ENCODE data around the gene CCSAP. TPM values are rescaled to one million over a fixed set of nuclear protein-coding genes. Genes with fewer than 3 reads are reported as not detected.

CCSAP gene
- total RNA-seq, 1 donor from 2014 or later = 5.1 TPM

DNA sequence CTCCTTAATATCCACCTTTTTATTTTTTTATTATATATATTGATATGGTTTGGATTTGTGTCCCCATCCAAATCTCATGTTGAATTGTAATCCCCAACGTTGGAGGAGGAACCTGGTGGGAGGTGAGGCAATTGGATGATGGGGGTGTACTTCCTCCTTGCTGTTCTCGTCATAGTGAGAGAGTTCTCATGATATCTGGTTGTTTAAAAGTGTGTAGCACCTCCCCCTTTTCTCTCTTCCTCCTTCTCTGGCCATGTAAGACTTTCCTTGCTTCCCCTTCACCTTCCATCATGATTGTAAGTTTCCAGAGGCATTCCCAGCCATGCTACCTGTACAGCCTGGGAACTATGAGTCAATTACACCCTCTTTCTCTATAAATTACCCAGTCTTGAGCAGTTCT lies 22.7 kb upstream of the CCSAP start:
- TF ChIP-seq, protein P1, sequence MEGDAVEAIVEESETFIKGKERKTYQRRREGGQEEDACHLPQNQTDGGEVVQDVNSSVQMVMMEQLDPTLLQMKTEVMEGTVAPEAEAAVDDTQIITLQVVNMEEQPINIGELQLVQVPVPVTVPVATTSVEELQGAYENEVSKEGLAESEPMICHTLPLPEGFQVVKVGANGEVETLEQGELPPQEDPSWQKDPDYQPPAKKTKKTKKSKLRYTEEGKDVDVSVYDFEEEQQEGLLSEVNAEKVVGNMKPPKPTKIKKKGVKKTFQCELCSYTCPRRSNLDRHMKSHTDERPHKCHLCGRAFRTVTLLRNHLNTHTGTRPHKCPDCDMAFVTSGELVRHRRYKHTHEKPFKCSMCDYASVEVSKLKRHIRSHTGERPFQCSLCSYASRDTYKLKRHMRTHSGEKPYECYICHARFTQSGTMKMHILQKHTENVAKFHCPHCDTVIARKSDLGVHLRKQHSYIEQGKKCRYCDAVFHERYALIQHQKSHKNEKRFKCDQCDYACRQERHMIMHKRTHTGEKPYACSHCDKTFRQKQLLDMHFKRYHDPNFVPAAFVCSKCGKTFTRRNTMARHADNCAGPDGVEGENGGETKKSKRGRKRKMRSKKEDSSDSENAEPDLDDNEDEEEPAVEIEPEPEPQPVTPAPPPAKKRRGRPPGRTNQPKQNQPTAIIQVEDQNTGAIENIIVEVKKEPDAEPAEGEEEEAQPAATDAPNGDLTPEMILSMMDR (conservative IDR thresholded peaks at IDR 0.05; ENCODE audit: low read depth, low read length) = no peak
- no peak overlapping the region for H3K4me3 ChIP-seq (ENCODE audit: low read depth, low read length)
- no peak for DNase-seq (ENCODE audit: low read depth)

DNA sequence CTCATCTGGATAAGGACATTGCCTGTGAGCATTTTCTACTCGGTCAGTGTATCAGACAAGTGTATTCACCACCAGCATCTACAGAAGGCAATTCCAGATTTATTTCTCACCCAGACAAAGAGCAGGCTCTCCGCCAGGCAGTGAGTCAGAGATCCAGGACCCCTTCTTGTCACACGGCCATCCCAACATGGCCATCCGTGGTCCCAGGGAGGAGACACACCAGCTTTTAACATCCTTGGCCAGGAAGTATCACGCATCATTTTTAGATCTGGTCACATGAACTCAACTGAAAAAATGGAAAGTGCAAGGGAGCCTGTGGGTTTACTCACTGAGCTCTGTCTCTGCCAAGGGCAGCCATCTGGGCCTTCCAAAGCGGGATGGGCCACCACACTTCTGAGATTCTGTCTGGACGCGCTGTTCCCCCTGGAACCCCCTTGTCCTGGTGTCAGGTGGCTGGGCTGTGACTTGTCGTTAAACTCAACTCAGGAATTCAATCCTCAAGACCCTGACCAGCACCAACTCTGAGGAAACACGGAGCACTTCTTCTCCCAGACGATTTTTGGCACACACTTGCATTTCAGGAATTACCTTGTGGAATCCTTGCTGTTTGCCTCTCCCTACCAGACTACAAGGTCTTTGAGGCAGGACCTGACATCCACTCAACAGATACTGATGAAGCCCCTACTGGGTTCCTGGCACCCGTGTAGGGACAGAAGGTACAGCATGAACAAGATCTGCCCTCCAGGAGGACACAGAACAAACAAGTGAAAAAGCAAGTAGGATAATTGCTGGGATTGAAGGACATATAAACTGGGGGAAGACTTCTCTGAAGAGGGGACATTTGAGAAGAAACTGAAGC lies 21.6 kb upstream of the CCSAP start:
- H3K4me3 ChIP-seq (ENCODE audit: low read depth, low read length) = no peak overlapping the region
- TF ChIP-seq, protein P1 (conservative IDR thresholded peaks at IDR 0.05; ENCODE audit: low read depth, low read length) = no peak
- DNase-seq (ENCODE audit: low read depth) = no peak

DNA sequence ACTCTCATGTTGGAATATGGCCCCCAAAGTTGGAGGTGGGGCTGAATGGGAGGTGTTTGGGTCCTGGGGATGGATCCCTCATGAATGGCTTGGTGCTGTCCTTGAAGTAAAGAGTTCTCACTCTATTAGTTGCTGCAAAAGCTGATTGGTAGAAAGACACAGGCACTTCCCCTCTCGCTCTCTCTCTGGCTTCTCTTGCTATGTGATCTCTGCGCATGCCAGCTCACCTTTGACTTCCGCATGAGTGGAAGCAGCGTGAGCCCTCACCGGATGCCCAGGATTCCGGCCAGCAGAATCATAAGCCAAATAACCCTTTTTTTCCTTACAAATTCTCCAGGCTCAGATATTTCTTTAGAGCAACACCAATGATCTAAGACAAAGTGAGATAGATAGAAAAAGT lies 20.9 kb upstream of the CCSAP start:
- TF ChIP-seq, protein P1 (conservative IDR thresholded peaks at IDR 0.05; ENCODE audit: low read depth, low read length) = no peak
- no peak for DNase-seq (ENCODE audit: low read depth)
- H3K4me3 ChIP-seq (ENCODE audit: low read depth, low read length) = no peak overlapping the region

DNA sequence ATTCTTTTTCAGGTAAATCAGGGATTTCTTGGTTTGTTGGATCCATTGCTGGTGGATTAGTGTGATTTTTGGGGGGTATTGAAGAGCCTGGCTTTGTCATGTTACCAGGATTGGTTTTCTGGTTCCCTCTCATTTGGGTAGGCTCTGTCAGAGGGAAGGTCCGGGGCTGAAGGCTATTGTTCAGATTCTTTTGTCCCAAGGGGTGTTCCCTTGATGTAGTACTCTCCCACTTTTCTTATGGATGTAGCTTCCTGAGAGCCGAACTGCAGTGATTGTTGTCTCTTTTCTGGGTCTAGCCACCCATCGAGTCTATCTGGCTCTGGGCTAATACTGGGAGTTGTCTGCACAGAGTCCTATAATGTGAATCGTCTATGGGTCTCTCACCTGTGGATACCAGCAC lies 17.6 kb upstream of the CCSAP start:
- TF ChIP-seq, protein P1 (conservative IDR thresholded peaks at IDR 0.05; ENCODE audit: low read depth, low read length) = no peak
- no peak for DNase-seq (ENCODE audit: low read depth)
- no peak overlapping the region for H3K4me3 ChIP-seq (ENCODE audit: low read depth, low read length)

DNA sequence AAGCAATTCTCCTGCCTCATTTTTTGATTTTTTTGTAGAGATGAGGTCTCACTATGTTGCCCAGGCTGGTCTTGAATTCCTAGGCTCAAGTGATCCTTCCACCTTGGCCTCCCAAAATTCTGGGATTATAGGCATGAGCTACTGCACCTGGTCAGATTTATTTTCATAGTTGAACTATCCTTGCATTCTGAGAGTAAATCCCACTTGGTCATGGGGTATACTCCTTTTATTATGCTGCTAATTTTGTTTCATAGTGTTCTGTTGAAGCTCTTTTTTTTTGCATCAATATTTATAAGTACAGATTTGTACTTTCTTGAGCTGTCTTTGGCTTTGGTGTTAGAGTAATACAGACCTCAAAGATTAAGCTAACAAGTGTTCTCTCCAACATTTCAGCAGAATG lies 12.8 kb upstream of the CCSAP start:
- TF ChIP-seq, protein P1 (conservative IDR thresholded peaks at IDR 0.05; ENCODE audit: low read depth, low read length) = no peak
- DNase-seq (ENCODE audit: low read depth) = no peak
- H3K4me3 ChIP-seq (ENCODE audit: low read depth, low read length) = no peak overlapping the region

DNA sequence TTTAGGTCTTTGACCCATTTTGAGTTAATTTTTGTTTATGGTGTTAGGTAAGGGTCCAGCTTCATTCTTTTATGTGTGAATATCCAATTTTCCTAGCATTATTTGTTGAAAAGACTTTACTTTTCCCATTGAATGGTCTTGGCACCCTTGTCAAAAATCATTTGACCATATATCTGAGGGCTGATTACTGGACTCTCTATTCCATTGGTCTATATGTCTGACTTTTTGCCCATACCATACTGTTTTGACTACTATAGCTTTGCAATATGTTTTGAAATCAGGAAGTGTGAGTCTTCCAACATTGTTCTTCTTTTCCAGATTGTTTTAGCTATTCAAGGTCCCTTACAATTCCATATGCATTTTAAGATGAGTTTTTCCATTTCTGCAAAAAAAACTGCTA lies 11.4 kb upstream of the CCSAP start:
- TF ChIP-seq, protein P1 (conservative IDR thresholded peaks at IDR 0.05; ENCODE audit: low read depth, low read length) = no peak
- no peak for DNase-seq (ENCODE audit: low read depth)
- H3K4me3 ChIP-seq (ENCODE audit: low read depth, low read length) = no peak overlapping the region

DNA sequence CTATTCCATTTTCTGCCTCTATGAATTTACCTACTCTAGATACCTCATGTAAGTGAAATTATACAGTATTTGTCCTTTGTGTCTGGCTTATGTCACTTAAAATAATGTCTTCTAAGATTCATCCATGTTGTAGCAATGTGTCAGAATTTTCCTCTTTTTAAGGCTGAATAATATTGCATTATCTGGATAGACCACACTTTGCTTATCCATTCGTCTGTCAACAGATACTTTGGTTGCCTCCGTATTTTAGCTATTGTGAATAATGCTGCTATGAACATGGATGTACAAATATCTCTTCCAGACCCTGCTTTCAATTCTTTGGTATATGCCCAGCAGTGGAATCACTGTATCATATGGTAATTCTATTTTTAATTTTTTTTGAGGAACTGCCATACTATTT lies 10.1 kb upstream of the CCSAP start:
- TF ChIP-seq, protein P1 (conservative IDR thresholded peaks at IDR 0.05; ENCODE audit: low read depth, low read length) = no peak
- no peak for DNase-seq (ENCODE audit: low read depth)
- no peak overlapping the region for H3K4me3 ChIP-seq (ENCODE audit: low read depth, low read length)

Data from epithelial cell of proximal tubule (primary cell).